Measurements from ENCODE around the gene C19orf53.

Gene C19orf53

GRCh38 chr19:13734751-13735150 is 39.5 kb upstream of the C19orf53 start:
- Histone ChIP-seq H3K4me2 (ENCODE audit: low read depth, low read length, poor library complexity, severe bottlenecking) (no peak overlapping the region), H3K4me1 (ENCODE audit: insufficient read depth, low read length, poor library complexity, severe bottlenecking) (peaks cover 11% of the 10 kb centered on the region), H3K27me3 (ENCODE audit: insufficient read depth, low read length, poor library complexity, severe bottlenecking) (no peaks in the 10 kb centered on the region), H3F3A (ENCODE audit: low read depth) (no peaks in the 10 kb centered on the region), H2AFZ (ENCODE audit: low read length) (no peak overlapping the region), H3K36me3 (ENCODE audit: insufficient read depth, low read length) (no peaks in the 10 kb centered on the region), H3K9me2 (replicated peaks; ENCODE audit: low read depth, low read length) (no peaks in the 10 kb centered on the region), H4K20me1 (ENCODE audit: insufficient read depth, low read length, poor library complexity, severe bottlenecking) (no peaks in the 10 kb centered on the region), H3K9me3 (ENCODE audit: insufficient read depth, low read depth, low read length) (no peaks in the 10 kb centered on the region), H3K4me3 (ENCODE audit: low read length, poor library complexity, severe bottlenecking) (no peak overlapping the region), H3K79me2 (ENCODE audit: insufficient read depth, low read length) (no peaks in the 10 kb centered on the region), H3K9ac (ENCODE audit: low read depth, low read length, poor library complexity, severe bottlenecking) (no peak overlapping the region)
- no peak for TF ChIP-seq CTCF (conservative IDR thresholded peaks at IDR 0.05; ENCODE audit: low read length)

- Histone ChIP-seq H3F3A (ENCODE audit: low read depth) (no peaks in the 10 kb centered on the region), H3K4me2 (ENCODE audit: low read depth, low read length, poor library complexity, severe bottlenecking) (no peak overlapping the region), H3K9me2 (replicated peaks; ENCODE audit: low read depth, low read length) (no peaks in the 10 kb centered on the region), H2AFZ (ENCODE audit: low read length) (no peak overlapping the region), H3K4me3 (ENCODE audit: low read length, poor library complexity, severe bottlenecking) (no peak overlapping the region), H3K36me3 (ENCODE audit: insufficient read depth, low read length) (no peaks in the 10 kb centered on the region), H3K9me3 (ENCODE audit: insufficient read depth, low read depth, low read length) (no peaks in the 10 kb centered on the region), H3K9ac (ENCODE audit: low read depth, low read length, poor library complexity, severe bottlenecking) (no peak overlapping the region), H3K27me3 (ENCODE audit: insufficient read depth, low read length, poor library complexity, severe bottlenecking) (no peaks in the 10 kb centered on the region), H4K20me1 (ENCODE audit: insufficient read depth, low read length, poor library complexity, severe bottlenecking) (no peaks in the 10 kb centered on the region), H3K4me1 (ENCODE audit: insufficient read depth, low read length, poor library complexity, severe bottlenecking) (no peaks in the 10 kb centered on the region), H3K79me2 (ENCODE audit: insufficient read depth, low read length) (no peaks in the 10 kb centered on the region)
- TF ChIP-seq EZH2phosphoT487 (IDR thresholded peaks at IDR 0.05; ENCODE audit: borderline replicate concordance), result no peak
- no peak for TF ChIP-seq CTCF (conservative IDR thresholded peaks at IDR 0.05; ENCODE audit: low read length)
Measured at GRCh38 chr19:13738073-13738472, 36.2 kb upstream of the C19orf53 start.

GRCh38 chr19:13741893-13742292 is 32.4 kb upstream of the C19orf53 start:
- H2AFZ ChIP-seq (ENCODE audit: low read length), result no peak overlapping the region
- H3K4me3 ChIP-seq (ENCODE audit: low read length, poor library complexity, severe bottlenecking), result no peak overlapping the region
- H4K20me1 ChIP-seq (ENCODE audit: insufficient read depth, low read length, poor library complexity, severe bottlenecking), result no peaks in the 10 kb centered on the region
- no peaks in the 10 kb centered on the region for H3K27me3 ChIP-seq (ENCODE audit: insufficient read depth, low read length, poor library complexity, severe bottlenecking)
- no peak overlapping the region for H3K9ac ChIP-seq (ENCODE audit: low read depth, low read length, poor library complexity, severe bottlenecking)
- no peaks in the 10 kb centered on the region for H3K9me2 ChIP-seq (replicated peaks; ENCODE audit: low read depth, low read length)
- no peaks in the 10 kb centered on the region for H3F3A ChIP-seq (ENCODE audit: low read depth)
- no peaks in the 10 kb centered on the region for H3K4me1 ChIP-seq (ENCODE audit: insufficient read depth, low read length, poor library complexity, severe bottlenecking)
- H3K9me3 ChIP-seq (ENCODE audit: insufficient read depth, low read depth, low read length), result no peaks in the 10 kb centered on the region
- no peaks in the 10 kb centered on the region for H3K36me3 ChIP-seq (ENCODE audit: insufficient read depth, low read length)
- no peaks in the 10 kb centered on the region for H3K79me2 ChIP-seq (ENCODE audit: insufficient read depth, low read length)
- no peak overlapping the region for H3K4me2 ChIP-seq (ENCODE audit: low read depth, low read length, poor library complexity, severe bottlenecking)
- TF ChIP-seq CTCF (conservative IDR thresholded peaks at IDR 0.05; ENCODE audit: low read length) (no peak), EZH2phosphoT487 (IDR thresholded peaks at IDR 0.05; ENCODE audit: borderline replicate concordance) (no peak)

Data from Loucy (cell line).